Neural cell (in vitro differentiated cells): ENCODE results near the gene MEGF9. TPM values are rescaled to one million over a fixed set of nuclear protein-coding genes. Genes with fewer than 3 reads are reported as not detected.

ENCODE experiments used
- H2AFZ ChIP-seq: fragments of 200-600, 300-800 bp; sonication (generic), shearing (Covaris generic); 2 replicates; pipeline ENCODE4 v1.6.0; 2014; ENCODE audit warnings: low read depth, mild to moderate bottlenecking, antibody characterized with exemption, low read length, moderate library complexity
- H3F3A ChIP-seq: fragments of 200-600 bp; shearing (Covaris generic); 2 replicates; pipeline ENCODE4 v1.6.1; 2016; ENCODE audit warnings: mild to moderate bottlenecking, moderate library complexity, mixed read lengths, antibody characterized with exemption, low read length; ENCODE audit not compliant: insufficient read depth, poor library complexity, severe bottlenecking
- H3K27ac ChIP-seq: fragments of 200-600, 300-800 bp; sonication (generic), shearing (Covaris generic); 2 replicates; pipeline ENCODE4 v1.5.1; 2014; ENCODE audit warnings: mild to moderate bottlenecking, low read length, moderate library complexity
- H3K27me3 ChIP-seq: fragments of 300-800, 200-600 bp; sonication (generic), shearing (Covaris generic); 2 replicates; pipeline ENCODE4 v1.6.0; 2014; ENCODE audit warnings: mild to moderate bottlenecking, low read depth, low read length, moderate library complexity; ENCODE audit not compliant: insufficient read depth
- H3K36me3 ChIP-seq: fragments of 300-800, 200-600 bp; sonication (generic), shearing (Covaris generic); 2 replicates; pipeline ENCODE4 v1.5.1; 2014; ENCODE audit warnings: mild to moderate bottlenecking, antibody characterized with exemption, low read length, moderate library complexity; ENCODE audit not compliant: insufficient read depth
- H3K4me2 ChIP-seq: fragments of 300-800, 200-600 bp; sonication (generic), shearing (Covaris generic); 2 replicates; pipeline ENCODE4 v1.6.0; 2014; ENCODE audit warnings: mild to moderate bottlenecking, low read length
- H3K4me3 ChIP-seq: fragments of 300-800, 200-600 bp; sonication (generic), shearing (Covaris generic); 2 replicates; pipeline ENCODE4 v1.5.1; 2014; ENCODE audit warnings: mild to moderate bottlenecking, low read length, moderate library complexity
- H3K79me2 ChIP-seq: fragments of 200-600 bp; shearing (Covaris generic); replicated peaks from 2 replicates; pipeline ENCODE4 v1.6.0; 2014; ENCODE audit warnings: mild to moderate bottlenecking, low read length, moderate library complexity; ENCODE audit not compliant: insufficient read depth
- H3K9ac ChIP-seq: fragments of 300-800, 200-600 bp; sonication (generic), shearing (Covaris generic); 2 replicates; pipeline ENCODE4 v1.6.1; 2016; ENCODE audit warnings: mild to moderate bottlenecking, low read length, mixed read lengths
- H3K9me2 ChIP-seq: fragments of 200-600 bp; shearing (Covaris generic); 2 replicates; pipeline ENCODE4 v1.6.1; 2016; ENCODE audit warnings: mild to moderate bottlenecking, low read length, mixed read lengths; ENCODE audit not compliant: insufficient read depth
- H3K9me3 ChIP-seq: fragments of 200-600, 300-800 bp; sonication (generic), shearing (Covaris generic); 2 replicates; pipeline ENCODE4 v1.6.1; 2016; ENCODE audit warnings: mild to moderate bottlenecking, mixed run types, low read length, moderate library complexity, mixed read lengths
- H4K20me1 ChIP-seq: fragments of 200-600 bp; shearing (Covaris generic); 2 replicates; pipeline ENCODE4 v1.6.1; 2016; ENCODE audit warnings: mild to moderate bottlenecking, mixed run types; ENCODE audit not compliant: insufficient read depth
- EP300 ChIP-seq: fragments of 450-650 bp; conservative IDR thresholded peaks from 2 replicates; pipeline ENCODE4 v1.6.1; 2014; ENCODE audit warnings: antibody characterized with exemption, mild to moderate bottlenecking, moderate library complexity; ENCODE audit not compliant: poor library complexity, severe bottlenecking
- EZH2 ChIP-seq: fragments of 200-600, 300-800 bp; shearing (Covaris generic), sonication (generic); IDR thresholded peaks from 2 replicates; pipeline ENCODE4 v1.6.1; 2014; ENCODE audit warnings: antibody characterized with exemption, low read length, borderline replicate concordance, mild to moderate bottlenecking; ENCODE audit not compliant: insufficient read depth, poor library complexity, severe bottlenecking
- MXI1 ChIP-seq: fragments of 450-650 bp; conservative IDR thresholded peaks from 2 replicates; pipeline ENCODE4 v1.6.1; 2014; ENCODE audit warnings: antibody characterized with exemption, mild to moderate bottlenecking; ENCODE audit not compliant: poor library complexity, severe bottlenecking
- POLR2AphosphoS5 ChIP-seq: IDR thresholded peaks from 2 replicates; pipeline ENCODE4 v1.6.1; 2012
- RAD21 ChIP-seq: fragments of 450-650 bp; conservative IDR thresholded peaks from 2 replicates; pipeline ENCODE4 v1.6.1; 2014; ENCODE audit warnings: antibody characterized with exemption, mild to moderate bottlenecking, moderate library complexity
- SMC3 ChIP-seq: fragments of 450-650 bp; conservative IDR thresholded peaks from 2 replicates; pipeline ENCODE4 v1.6.1; 2014; ENCODE audit warnings: antibody characterized with exemption, mild to moderate bottlenecking, moderate library complexity; ENCODE audit not compliant: poor library complexity
- TAF1 ChIP-seq: IDR thresholded peaks from 2 replicates; pipeline ENCODE4 v1.6.1; 2012; ENCODE audit warnings: low read depth
- polyA plus RNA-seq: library from polyadenylated mRNA; depleted of rRNA; stranded (reverse); fragments of >200 nt; gene quantifications from 2 replicates; pipeline ENCODE4 v1.2.3, GENCODE V29; 2014
- TF ChIP-seq, protein P1 (sequence below): IDR thresholded peaks from 2 replicates; pipeline ENCODE4 v1.6.1; 2012; ENCODE audit warnings: borderline replicate concordance
- TF ChIP-seq, protein P2 (sequence below): fragments of 450-650 bp; IDR thresholded peaks from 2 replicates; pipeline ENCODE4 v1.5.1; 2014; ENCODE audit warnings: antibody characterized with exemption, mild to moderate bottlenecking, moderate library complexity; ENCODE audit not compliant: poor library complexity, severe bottlenecking

The MEGF9 gene
- polyA plus RNA-seq, 1 donor from 2014 or later: 35.0 TPM

DNA sequence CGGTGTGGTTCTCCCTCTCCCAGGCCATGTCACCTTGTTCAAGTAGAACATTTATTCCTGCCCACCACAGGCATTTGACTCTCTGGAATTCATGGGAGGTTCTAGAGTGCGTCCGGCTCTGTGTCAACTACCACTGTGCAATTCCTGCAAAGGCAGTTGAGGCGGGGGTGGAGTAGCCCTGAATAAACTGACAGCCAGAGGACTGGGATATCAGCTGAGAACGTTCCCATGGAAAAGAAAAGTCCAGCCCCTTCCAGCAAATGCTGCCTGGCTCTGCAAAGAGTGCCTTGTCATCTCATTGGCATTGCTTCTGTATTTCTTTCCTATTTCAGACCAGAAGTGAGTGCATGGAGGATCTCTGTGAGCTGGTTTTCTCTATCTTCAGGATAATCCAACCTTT is 18.9 kb upstream of the MEGF9 start:
- TF ChIP-seq MXI1 (no peak), EZH2 (no peak), EP300 (no peak), TAF1 (no peak), RAD21 (no peak), SMC3 (no peak), POLR2AphosphoS5 (no peak)
- TF ChIP-seq, protein P1, sequence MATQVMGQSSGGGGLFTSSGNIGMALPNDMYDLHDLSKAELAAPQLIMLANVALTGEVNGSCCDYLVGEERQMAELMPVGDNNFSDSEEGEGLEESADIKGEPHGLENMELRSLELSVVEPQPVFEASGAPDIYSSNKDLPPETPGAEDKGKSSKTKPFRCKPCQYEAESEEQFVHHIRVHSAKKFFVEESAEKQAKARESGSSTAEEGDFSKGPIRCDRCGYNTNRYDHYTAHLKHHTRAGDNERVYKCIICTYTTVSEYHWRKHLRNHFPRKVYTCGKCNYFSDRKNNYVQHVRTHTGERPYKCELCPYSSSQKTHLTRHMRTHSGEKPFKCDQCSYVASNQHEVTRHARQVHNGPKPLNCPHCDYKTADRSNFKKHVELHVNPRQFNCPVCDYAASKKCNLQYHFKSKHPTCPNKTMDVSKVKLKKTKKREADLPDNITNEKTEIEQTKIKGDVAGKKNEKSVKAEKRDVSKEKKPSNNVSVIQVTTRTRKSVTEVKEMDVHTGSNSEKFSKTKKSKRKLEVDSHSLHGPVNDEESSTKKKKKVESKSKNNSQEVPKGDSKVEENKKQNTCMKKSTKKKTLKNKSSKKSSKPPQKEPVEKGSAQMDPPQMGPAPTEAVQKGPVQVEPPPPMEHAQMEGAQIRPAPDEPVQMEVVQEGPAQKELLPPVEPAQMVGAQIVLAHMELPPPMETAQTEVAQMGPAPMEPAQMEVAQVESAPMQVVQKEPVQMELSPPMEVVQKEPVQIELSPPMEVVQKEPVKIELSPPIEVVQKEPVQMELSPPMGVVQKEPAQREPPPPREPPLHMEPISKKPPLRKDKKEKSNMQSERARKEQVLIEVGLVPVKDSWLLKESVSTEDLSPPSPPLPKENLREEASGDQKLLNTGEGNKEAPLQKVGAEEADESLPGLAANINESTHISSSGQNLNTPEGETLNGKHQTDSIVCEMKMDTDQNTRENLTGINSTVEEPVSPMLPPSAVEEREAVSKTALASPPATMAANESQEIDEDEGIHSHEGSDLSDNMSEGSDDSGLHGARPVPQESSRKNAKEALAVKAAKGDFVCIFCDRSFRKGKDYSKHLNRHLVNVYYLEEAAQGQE: no peak
- TF ChIP-seq, protein P2, sequence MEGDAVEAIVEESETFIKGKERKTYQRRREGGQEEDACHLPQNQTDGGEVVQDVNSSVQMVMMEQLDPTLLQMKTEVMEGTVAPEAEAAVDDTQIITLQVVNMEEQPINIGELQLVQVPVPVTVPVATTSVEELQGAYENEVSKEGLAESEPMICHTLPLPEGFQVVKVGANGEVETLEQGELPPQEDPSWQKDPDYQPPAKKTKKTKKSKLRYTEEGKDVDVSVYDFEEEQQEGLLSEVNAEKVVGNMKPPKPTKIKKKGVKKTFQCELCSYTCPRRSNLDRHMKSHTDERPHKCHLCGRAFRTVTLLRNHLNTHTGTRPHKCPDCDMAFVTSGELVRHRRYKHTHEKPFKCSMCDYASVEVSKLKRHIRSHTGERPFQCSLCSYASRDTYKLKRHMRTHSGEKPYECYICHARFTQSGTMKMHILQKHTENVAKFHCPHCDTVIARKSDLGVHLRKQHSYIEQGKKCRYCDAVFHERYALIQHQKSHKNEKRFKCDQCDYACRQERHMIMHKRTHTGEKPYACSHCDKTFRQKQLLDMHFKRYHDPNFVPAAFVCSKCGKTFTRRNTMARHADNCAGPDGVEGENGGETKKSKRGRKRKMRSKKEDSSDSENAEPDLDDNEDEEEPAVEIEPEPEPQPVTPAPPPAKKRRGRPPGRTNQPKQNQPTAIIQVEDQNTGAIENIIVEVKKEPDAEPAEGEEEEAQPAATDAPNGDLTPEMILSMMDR: no peak
- H3K79me2 ChIP-seq: no peaks in the 10 kb centered on the region
- H3K27ac ChIP-seq: no peak overlapping the region
- H3K9me3 ChIP-seq: no peaks in the 10 kb centered on the region
- no peaks in the 10 kb centered on the region for H3K9me2 ChIP-seq
- no peak overlapping the region for H3K9ac ChIP-seq
- H3K4me3 ChIP-seq: no peak overlapping the region
- no peaks in the 10 kb centered on the region for H3K36me3 ChIP-seq
- H4K20me1 ChIP-seq: no peaks in the 10 kb centered on the region
- no peak overlapping the region for H3K4me2 ChIP-seq
- H2AFZ ChIP-seq: no peak overlapping the region
- H3K27me3 ChIP-seq: no peaks in the 10 kb centered on the region
- no peaks in the 10 kb centered on the region for H3F3A ChIP-seq

DNA sequence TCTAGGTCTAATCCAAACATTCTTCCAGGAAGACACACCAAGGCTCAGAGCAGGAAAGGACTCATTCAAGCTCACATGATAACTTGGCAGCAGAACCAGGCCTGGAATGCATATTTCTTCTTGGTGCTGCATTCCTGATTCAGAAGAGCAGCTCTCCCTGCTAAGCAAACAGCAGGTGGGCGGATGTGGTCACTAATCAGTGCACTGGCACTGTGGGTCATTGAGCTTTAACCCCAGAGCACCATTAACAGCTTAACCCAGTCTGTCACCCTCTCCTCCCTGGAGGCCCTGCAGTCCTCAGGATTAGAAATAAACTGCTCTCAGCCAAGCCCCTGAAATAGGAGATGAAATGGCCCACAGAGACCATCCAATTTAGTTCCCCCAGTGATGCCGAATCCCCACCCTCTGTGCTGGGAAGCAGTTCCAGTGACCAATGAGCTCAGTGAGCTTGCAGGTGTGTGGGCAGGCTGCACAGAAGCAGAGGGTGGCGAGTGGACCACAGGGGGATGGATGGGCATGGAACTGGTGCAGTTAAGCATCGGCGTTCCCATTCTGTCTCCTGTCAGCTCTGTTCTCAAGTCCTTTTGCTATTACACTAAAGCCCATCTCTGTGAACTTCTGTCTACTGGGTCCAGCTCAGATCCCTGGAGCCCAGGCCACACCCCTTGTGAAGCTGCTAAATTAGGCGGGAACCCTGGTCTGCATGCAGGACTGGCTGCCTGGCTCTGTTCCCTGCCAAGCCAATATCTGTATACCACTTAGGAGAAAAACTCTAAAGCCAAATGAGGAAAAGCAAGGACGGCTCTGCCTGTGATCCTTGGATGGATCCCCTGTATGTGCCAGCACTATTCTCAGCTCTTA is 16.6 kb upstream of the MEGF9 start:
- no peak overlapping the region for H2AFZ ChIP-seq
- no peak overlapping the region for H3K4me3 ChIP-seq
- H3K27me3 ChIP-seq: no peaks in the 10 kb centered on the region
- no peak for TF ChIP-seq EP300
- TF ChIP-seq SMC3: no peak
- TF ChIP-seq, protein P1: no peak
- no peak for TF ChIP-seq RAD21
- TF ChIP-seq TAF1: no peak
- TF ChIP-seq, protein P2: no peak
- TF ChIP-seq MXI1: no peak
- no peak for TF ChIP-seq EZH2
- TF ChIP-seq POLR2AphosphoS5: no peak
- no peaks in the 10 kb centered on the region for H4K20me1 ChIP-seq
- no peaks in the 10 kb centered on the region for H3K9me2 ChIP-seq
- H3K27ac ChIP-seq: no peak overlapping the region
- no peaks in the 10 kb centered on the region for H3K79me2 ChIP-seq
- no peaks in the 10 kb centered on the region for H3K9me3 ChIP-seq
- no peaks in the 10 kb centered on the region for H3F3A ChIP-seq
- no peak overlapping the region for H3K9ac ChIP-seq
- H3K4me2 ChIP-seq: no peak overlapping the region
- no peaks in the 10 kb centered on the region for H3K36me3 ChIP-seq
